ENCODE measurements around the gene CDK5RAP2.

The CDK5RAP2 gene

GRCh38 chr9:120394058-120394669 is 185.8 kb downstream of the CDK5RAP2 start:
- DNase-seq = peak; percentile 3

GRCh38 chr9:120393386-120394057 is 186.4 kb downstream of the CDK5RAP2 start:
- no peak for DNase-seq

- DNase-seq = no peak
These were observed 187.3 kb downstream of the CDK5RAP2 start for GRCh38 chr9:120392711-120393110.

DNA sequence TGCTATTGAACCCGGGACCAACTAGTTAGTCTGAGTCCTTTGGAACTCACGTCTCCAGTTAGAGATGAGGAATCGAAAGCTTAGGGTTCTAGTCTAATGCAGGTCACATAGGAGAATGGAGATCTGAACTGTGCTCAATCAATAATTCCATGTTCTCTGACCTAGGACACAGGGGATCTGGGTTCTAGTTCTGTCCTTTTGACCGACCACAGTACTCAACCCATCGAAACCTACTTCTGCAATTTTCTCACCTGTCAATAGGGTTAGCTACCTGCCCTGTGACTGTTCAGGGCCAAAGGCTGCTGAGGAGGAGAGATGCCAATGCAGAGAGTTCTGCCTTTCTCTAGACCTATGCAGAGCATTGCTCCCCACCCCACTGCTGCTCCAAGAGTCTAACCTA is 187.7 kb downstream of the CDK5RAP2 start:
- no peak for DNase-seq

DNA sequence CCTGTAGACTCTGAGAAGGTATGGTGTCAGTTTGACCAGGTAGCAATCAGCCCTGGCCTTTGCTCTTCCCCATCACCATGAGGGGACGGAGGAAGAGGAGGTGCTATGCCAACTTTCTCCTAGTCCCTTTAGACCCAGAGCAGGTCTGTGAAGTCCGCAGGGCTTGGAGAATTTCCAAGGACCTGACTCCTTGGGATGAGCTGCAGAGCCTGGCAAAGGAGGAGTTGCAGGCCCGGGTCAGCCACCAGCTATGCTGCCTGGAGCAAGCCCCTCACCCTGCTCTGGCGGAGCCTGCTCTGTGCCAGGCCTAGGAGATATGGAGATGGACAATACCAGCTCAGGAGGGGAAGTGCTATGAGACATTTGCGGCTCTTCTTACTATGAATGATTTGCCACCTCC is 188.3 kb downstream of the CDK5RAP2 start:
- DNase-seq = no peak

GRCh38 chr9:120390637-120391190 is 189.3 kb downstream of the CDK5RAP2 start:
- DNase-seq = no peak

DNA sequence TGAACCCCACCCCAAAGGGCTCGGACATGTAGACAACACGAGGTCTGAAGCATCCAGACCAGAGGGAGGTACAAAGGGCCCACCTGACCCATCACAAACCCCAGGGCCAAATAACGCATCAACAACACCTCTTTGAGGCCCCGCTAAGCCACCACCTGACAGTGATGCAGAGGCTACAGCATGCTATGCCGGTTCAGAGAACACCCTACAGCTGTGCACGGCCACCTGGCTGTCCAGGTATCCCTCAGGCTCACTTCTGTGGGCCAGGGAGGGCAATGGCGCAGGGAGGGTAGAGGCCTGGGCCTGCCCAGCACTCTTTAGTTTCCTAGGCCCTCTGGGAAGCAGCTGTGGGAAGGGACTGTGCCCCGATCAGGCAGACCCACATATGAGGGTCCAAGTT is 190.1 kb downstream of the CDK5RAP2 start:
- DNase-seq = no peak

DNA sequence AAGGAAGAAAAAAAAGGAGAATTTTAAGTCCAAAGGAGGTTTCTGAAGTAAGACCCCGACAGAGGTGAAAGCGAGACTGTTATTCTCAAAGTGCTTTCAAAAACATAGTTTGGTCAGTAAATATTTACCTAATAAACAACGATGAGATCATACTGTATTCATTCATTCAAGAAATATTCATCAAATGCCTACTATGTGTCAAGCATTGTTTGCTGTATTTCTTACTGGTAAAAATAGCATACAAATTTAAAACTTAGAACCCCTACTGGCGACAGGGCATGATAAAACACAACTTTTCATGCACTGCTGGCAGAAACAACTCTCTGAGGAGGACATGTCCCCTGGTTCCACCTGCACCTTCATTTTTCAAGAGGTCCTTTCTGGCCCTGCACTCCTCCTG is 190.7 kb downstream of the CDK5RAP2 start:
- DNase-seq = no peak

DNA sequence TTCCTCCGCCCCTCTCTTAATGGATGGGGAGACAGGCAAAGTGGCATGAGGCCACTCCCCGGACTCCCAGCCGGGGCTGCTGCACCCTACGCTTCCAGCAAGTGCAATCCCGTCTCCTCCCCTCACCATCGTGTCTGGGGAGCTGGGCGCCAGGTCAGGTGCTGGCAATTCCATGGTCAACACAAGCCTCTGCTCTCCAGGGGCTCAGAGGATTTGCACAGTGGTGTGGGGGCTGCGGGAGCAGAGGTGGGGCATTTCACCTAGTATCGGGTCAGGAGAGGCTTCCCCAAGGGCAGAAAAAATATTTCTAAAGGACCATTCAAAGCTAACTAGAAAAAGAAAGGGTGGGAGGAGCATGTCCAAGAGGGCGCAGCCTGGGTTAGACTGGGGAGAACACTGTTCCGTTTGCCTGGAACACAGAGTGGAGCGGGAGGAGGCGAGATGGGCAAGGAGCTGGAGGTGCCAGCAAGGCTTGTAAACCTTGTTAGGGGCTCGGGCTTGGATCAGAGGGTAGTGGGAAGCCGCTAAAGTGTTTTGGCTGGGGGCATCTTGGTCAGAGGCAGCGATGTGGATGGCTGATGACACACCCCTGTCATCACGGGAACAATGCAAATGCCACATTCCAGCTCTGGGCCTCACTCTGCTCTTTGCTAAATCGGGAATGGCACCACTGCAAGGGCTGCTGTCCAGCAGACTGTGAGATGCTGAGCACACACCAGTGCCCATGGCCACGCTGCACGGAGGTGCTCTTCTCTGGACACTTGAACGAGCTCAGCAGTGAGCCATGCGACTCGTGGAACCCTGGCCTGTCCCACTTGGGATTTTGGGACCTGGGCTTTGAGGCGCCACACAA is 191.7 kb downstream of the CDK5RAP2 start:
- no peak for DNase-seq

GRCh38 chr9:120387257-120388002 is 192.5 kb downstream of the CDK5RAP2 start:
- no peak for DNase-seq

DNA sequence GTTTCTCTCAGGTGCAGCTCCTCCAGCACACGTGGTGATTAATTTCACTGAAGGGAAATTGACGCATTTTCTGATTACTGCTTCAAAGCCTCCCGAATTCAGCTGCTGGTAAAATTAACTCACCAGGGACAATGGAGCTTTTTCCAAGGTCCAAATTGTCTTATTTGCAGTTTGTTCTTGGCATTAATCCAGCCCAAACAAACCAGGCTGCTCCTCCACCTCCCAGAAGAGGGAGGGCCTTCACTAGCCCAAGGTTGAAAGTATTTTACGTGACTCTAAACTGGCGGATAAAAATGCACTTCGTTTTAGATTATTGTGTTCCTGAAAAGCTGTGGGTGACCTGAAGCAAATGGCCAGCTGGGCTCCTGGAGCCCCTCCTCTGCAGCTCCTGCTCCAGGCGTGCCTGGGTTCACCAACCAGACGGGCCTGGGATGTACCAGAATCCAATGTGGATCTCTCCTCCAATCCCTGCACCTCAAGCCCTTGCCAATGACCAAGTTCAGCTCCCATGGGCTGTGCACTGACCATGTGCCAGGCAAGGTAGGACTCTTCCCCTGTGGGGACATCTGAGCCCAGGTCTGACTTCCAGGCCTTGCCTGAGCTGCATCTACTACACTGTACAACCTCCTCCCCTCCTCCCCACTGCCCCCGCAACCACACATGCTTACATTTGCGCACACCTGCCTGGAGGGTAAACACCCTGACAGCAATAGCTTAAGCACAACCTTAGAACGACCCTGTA is 193.4 kb downstream of the CDK5RAP2 start:
- no peak for DNase-seq

DNA sequence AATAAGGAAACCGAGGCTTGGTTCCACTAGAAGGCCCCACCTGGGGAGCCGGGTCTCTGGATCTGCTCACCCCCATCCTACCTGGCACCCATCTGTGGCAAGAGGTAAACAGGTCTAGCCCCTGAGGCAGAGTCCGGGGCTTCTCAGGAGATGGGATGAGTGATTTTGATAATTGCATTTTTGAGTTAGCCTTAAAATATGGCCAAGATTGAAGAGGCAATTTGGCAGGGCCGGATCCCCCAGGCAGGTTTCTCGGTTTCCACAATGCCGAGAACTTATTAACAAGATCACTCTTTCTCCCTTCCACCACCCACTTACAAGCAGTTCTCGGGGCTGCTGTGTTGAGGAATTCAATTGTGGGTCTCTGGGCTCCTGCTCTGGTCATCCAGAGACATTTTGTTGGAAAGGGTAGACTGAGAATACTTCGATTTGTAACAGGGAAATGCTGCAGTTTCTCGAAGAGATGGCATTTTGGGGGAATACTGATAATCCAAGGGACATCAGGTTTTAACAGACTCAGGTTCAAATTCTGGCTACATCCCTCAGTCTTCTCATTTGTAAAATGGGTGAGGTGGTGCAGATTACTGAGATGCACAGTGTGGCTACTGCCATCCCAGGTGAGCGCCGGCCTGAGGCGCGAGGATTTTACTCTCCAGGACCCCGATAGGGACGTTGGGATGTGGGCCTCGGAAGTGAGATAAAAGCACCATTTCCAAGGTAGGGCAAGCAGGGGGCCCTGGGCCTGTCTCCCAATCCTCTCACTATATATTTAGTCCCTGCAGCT is 194.2 kb downstream of the CDK5RAP2 start:
- DNase-seq = no peak

DNA sequence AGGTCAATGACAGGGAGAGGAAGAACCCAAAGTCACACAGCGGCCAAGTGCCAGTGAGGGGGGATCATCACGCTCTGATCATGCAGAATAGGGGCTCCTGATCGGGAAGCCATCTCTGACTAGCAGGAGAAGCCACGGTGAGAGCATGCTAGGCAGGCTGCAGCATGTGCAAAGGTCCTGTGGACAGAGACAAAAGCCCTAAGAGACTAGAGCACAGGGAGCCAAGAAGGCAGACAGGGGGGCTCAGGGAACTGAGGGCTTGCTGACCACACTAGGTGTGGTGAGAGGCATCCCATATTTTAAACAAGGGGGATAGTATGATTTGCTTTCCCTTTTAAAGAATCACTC is 195.1 kb downstream of the CDK5RAP2 start:
- DNase-seq = no peak

- DNase-seq = no peak
These were observed 195.7 kb downstream of the CDK5RAP2 start for GRCh38 chr9:120383999-120384924.

DNA sequence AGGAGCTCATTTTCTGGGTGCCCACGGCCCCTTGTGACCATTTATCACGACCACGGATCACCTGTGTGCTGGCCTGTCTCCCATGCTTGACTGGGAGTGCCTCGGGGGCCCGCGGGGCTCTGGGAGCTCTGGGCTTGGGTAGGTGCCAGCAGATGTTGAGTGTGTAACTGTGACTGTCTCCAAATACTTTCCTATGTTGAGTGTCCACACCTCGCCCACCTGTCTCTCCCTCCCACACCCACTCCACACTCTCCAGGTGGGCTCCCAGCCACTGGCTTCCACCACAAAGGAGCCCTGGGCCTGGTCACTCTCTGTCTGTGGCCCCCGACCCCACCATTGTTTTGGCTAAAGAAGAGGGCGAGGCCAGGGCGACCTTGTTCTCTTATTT is 196.4 kb downstream of the CDK5RAP2 start:
- DNase-seq = no peak

DNA sequence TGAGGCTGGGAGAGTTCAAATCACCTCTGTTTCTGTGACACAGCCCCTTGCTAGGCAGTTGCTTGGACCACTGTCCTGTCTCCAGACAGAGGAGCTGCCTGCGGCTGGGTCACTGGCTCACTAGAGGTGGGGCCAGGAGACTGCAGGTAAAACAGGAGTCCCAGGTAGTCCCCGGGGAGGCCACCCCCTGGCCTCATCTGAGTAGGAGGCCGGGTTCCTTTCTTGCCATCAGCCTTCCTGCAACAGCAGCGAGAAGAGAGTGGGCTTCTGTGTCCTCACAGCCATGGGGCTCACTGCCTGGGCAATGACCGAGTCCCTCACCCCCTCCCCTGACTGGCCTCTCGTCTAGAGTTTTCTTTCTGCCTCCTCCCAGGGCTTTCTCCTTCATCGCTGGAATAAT is 197.5 kb downstream of the CDK5RAP2 start:
- DNase-seq = no peak

DNA sequence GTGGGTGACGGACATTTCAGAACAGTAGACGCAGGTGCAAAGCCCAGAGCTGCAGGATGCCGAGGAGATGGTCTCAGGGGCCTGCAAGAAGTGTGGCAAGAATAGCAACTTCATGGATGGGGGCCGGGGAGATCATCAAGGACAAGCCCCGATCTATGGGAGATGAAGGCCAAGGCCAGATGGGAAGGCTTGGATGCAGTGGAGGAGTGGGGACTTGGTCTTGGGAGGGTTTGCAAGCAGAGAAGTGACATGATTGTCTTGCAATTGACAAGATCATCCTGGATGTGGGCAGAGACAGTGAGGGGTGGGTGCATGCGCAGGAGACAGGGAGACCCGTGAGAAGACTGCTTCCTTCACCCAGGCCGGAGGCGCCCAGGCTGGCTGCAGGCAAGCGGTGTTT is 198.1 kb downstream of the CDK5RAP2 start:
- no peak for DNase-seq

GRCh38 chr9:120379611-120380010 is 200.4 kb downstream of the CDK5RAP2 start:
- DNase-seq = no peak

DNA sequence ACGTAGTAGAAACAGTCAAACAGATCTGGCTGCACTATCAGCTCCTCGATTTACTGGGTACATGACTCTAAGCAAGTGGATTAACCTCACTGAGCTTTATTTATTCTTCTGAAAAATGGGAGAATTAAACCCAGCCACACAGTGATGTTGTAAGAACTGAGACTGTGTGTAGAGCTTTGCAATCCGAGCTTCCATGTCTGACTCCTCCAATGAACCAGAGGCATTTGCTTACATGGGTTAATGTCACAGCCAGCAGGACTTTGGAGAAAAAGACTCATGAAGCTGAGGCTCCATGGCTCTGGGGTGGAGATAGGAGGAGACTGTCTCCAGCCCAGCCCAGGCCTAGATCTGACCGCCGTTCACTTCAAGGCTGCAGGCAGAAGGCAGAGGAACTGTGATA is 201.3 kb downstream of the CDK5RAP2 start:
- no peak for DNase-seq

Measured in GOT3 (cell line).